Endothelial cell of umbilical vein (primary cell): Measurements from ENCODE around the gene KIAA2012. TPM values are rescaled to one million over a fixed set of nuclear protein-coding genes. Genes with fewer than 3 reads are reported as not detected.

ENCODE experiments used
- BruUV-seq: library from RNA; stranded (reverse); fragments of 400-500 nt; replicated peaks from 2 replicates; lab custom pipeline; 2021; lab: Mats Ljungman, UMichigan
- CTCF ChIA-PET: fragments of 300-600, 350-600 bp; sonication (Branson Sonifier 250); formaldehyde crosslinking; loops from one replicate; lab custom pipeline; 2021; ENCODE audit warnings: antibody characterized with exemption, inconsistent platforms; lab: Charles Lee
- POLR2A ChIA-PET: fragments of 300-600, 350-600 bp; sonication (Branson Sonifier 250); formaldehyde crosslinking; loops from one replicate; lab custom pipeline; 2021; ENCODE audit warnings: antibody characterized with exemption, inconsistent platforms; lab: Charles Lee
- DNase-seq: peaks from one replicate; pipeline ENCODE4 v3.0.0-alpha.2; 2011; ENCODE audit warnings: low read depth, low spot score
- FAIRE-seq: peaks from 2 replicates; lab custom pipeline; 2011; peaks lifted over from hg19 to GRCh38; lab: Jason Lieb, UNC
- H2AFZ ChIP-seq: 2 replicates; pipeline ENCODE4 v1.6.0; 2012; ENCODE audit warnings: low read depth, low read length, control low read depth, inconsistent platforms
- H3K27ac ChIP-seq: 2 replicates; pipeline ENCODE4 v1.5.1; 2011; ENCODE audit warnings: low read depth, mild to moderate bottlenecking, control low read depth, low read length, moderate library complexity; ENCODE audit not compliant: insufficient read depth
- H3K27me3 ChIP-seq, 2 experiments: 2 replicates each; pipeline versions ENCODE4 v1.6.0 to v1.6.1; 2011; ENCODE audit warnings: low read length in 2 of 2, mixed read lengths in 1 of 2; ENCODE audit not compliant: control insufficient read depth in 2 of 2, insufficient read depth in 2 of 2
- H3K36me3 ChIP-seq, 2 experiments: 2 replicates in 1 of 2; 3 replicates in 1 of 2; pipeline ENCODE4 v1.5.1; 2011; ENCODE audit warnings: low read length in 2 of 2, mild to moderate bottlenecking in 1 of 2, moderate library complexity in 1 of 2; ENCODE audit not compliant: control insufficient read depth in 2 of 2, insufficient read depth in 2 of 2; ENCODE audit errors: extremely low read depth in 1 of 2
- H3K4me1 ChIP-seq: 3 replicates; pipeline ENCODE4 v1.5.1; 2011; ENCODE audit warnings: mild to moderate bottlenecking, low read length; ENCODE audit not compliant: control insufficient read depth, insufficient read depth; ENCODE audit errors: extremely low read depth
- H3K4me2 ChIP-seq: 2 replicates; pipeline ENCODE4 v1.6.1; 2011; ENCODE audit warnings: low read length, control low read depth, mixed read lengths; ENCODE audit not compliant: insufficient read depth
- H3K4me3 ChIP-seq, 3 experiments: fragments of 200-600 bp in 1 of 3; sonication (generic), shearing (Covaris generic) in 1 of 3; replicated peaks in 1 of 3; 2 replicates each; pipeline ENCODE4 v1.5.1; 2011 to 2016; ENCODE audit warnings: control low read depth in 3 of 3, low read length in 3 of 3, mild to moderate bottlenecking in 2 of 3, inconsistent platforms in 1 of 3, low read depth in 1 of 3, moderate library complexity in 1 of 3; ENCODE audit not compliant: insufficient read depth in 1 of 3
- H3K79me2 ChIP-seq: 2 replicates; pipeline ENCODE4 v1.6.0; 2012; ENCODE audit warnings: low read length, inconsistent platforms; ENCODE audit not compliant: control insufficient read depth, insufficient read depth
- H3K9ac ChIP-seq: replicated peaks from 2 replicates; pipeline ENCODE3; 2011; ENCODE audit warnings: low read length, control low read depth; ENCODE audit not compliant: insufficient read depth; ENCODE audit errors: extremely low read depth
- H3K9me1 ChIP-seq: replicated peaks from 3 replicates; pipeline ENCODE4 v1.6.0; 2011; ENCODE audit warnings: mild to moderate bottlenecking, low read length; ENCODE audit not compliant: control insufficient read depth, insufficient read depth; ENCODE audit errors: extremely low read depth
- H3K9me3 ChIP-seq: replicated peaks from 2 replicates; pipeline ENCODE4 v1.5.1; 2012; ENCODE audit warnings: low read length, inconsistent platforms; ENCODE audit not compliant: control insufficient read depth, insufficient read depth
- H4K20me1 ChIP-seq: replicated peaks from 2 replicates; pipeline ENCODE3; 2011; ENCODE audit warnings: mild to moderate bottlenecking, low read length; ENCODE audit not compliant: control insufficient read depth, insufficient read depth; ENCODE audit errors: extremely low read depth
- FOS ChIP-seq: IDR thresholded peaks from 2 replicates; pipeline ENCODE4 v1.6.1; 2011; ENCODE audit warnings: mild to moderate bottlenecking, low read length, moderate library complexity, borderline replicate concordance; ENCODE audit not compliant: insufficient read depth
- GATA2 ChIP-seq: IDR thresholded peaks from 2 replicates; pipeline ENCODE4 v1.7.0; 2011; ENCODE audit warnings: low read depth, mild to moderate bottlenecking, moderate library complexity, mixed read lengths, low read length; ENCODE audit not compliant: insufficient read length, insufficient read depth
- JUN ChIP-seq: IDR thresholded peaks from 2 replicates; pipeline ENCODE4 v1.6.1; 2011; ENCODE audit warnings: borderline replicate concordance, low read depth; ENCODE audit not compliant: insufficient read length, insufficient read depth
- MYC ChIP-seq: IDR thresholded peaks from one replicate; pipeline ENCODE4 v1.6.1; 2011; ENCODE audit warnings: mild to moderate bottlenecking, low read depth, low read length
- POLR2A ChIP-seq: IDR thresholded peaks from 2 replicates; pipeline ENCODE4 v1.6.1; 2012; ENCODE audit warnings: low read depth, mild to moderate bottlenecking, control low read depth, low read length
- POLR2AphosphoS5 ChIP-seq: IDR thresholded peaks from 2 replicates; pipeline ENCODE4 v1.6.1; 2012; ENCODE audit warnings: low read depth, mild to moderate bottlenecking, control low read depth, low read length, moderate library complexity; ENCODE audit not compliant: insufficient read depth
- dilution Hi-C: fragments of 300-500 bp; cut with MboI; formaldehyde crosslinking; loops from one replicate; pipeline ENCODE4 v1.15.0; 2019; ENCODE audit warnings: low sequenced_read_pairs; ENCODE audit not compliant: extremely low pct_ligation_motif_present
- intact Hi-C: fragments of 100-400 bp; cut with micrococcal nuclease; formaldehyde crosslinking; loops from one replicate; pipeline ENCODE4 v1.10.0; 2022
- polyA plus RNA-seq, 4 experiments: library from polyadenylated mRNA; depleted of rRNA in 3 of 4; stranded (reverse) in 3 of 4; unstranded in 1 of 4; fragments of >200 nt; gene quantifications; 2 replicates each; pipeline versions ENCODE4 v1.2.1 to v1.2.3, GENCODE V29; 2011 to 2012; ENCODE audit warnings: missing spikeins in 1 of 4
- total RNA-seq: library from RNA; stranded (reverse); gene quantifications from 2 replicates; pipeline ENCODE4 v1.2.3, GENCODE V29; 2021
- TF ChIP-seq, protein P1 (sequence below): IDR thresholded peaks from 2 replicates; pipeline ENCODE4 v1.6.1; 2011; ENCODE audit not compliant: insufficient read depth, insufficient read length
- TF ChIP-seq, protein P2 (sequence below), 2 donors: IDR thresholded peaks; 1 replicate in 1 of 2; 2 replicates in 1 of 2; pipeline ENCODE4 v1.5.1; 2011; ENCODE audit warnings: low read length in 2 of 2, mild to moderate bottlenecking in 2 of 2, moderate library complexity in 2 of 2, control low read depth in 1 of 2, inconsistent platforms in 1 of 2, low read depth in 1 of 2; ENCODE audit not compliant: insufficient read depth in 1 of 2; ENCODE audit errors: extremely low read depth in 1 of 2

Gene KIAA2012
- total and polyA plus RNA-seq, 2 donors (not counting 3 experiments of a cell fraction or from before 2014, with no cell fraction given): not detected

DNA sequence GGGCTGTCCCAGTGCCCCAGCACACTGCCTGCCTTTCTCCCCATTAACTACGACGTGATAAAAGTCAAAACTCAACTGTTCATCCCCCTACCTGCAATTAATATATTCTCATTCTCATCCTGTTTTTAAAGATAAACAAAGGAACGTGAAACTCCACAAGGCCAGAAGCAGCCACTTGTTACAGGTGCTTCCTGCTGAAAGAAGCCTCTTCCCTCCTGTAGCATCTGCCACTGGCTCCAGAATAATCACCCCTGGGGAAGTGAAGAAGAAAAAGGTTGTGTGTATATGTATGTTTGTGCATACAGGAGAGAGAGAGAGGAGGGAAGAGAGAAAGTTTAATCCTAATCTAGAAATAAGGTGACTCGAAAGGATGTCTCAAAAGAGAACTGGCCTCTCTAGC is 27.1 kb downstream of the KIAA2012 start:
- DNase-seq (no peak), FAIRE-seq (no peak)
- intact Hi-C loops: no loop called here
- no peak overlapping the region for H3K4me2 ChIP-seq
- dilution Hi-C loops: no loop called here
- BruUV-seq: no TSS peak
- no peaks in the 10 kb centered on the region for H4K20me1 ChIP-seq
- no peaks in the 10 kb centered on the region for H3K79me2 ChIP-seq
- ChIA-PET CTCF (no interaction called here), POLR2A (no interaction called here)
- no peak overlapping the region for H2AFZ ChIP-seq
- H3K9me1 ChIP-seq: no peaks in the 10 kb centered on the region
- H3K27ac ChIP-seq: no peak overlapping the region
- no peak overlapping the region for H3K9ac ChIP-seq
- H3K9me3 ChIP-seq: no peaks in the 10 kb centered on the region
- no peaks in the 10 kb centered on the region for H3K36me3 ChIP-seq
- TF ChIP-seq MYC: no peak
- TF ChIP-seq, protein P1, sequence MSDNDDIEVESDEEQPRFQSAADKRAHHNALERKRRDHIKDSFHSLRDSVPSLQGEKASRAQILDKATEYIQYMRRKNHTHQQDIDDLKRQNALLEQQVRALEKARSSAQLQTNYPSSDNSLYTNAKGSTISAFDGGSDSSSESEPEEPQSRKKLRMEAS: no peak
- no peak for TF ChIP-seq FOS
- no peak for TF ChIP-seq POLR2AphosphoS5
- no peak for TF ChIP-seq JUN
- TF ChIP-seq GATA2: no peak
- no peak for TF ChIP-seq POLR2A
- TF ChIP-seq, protein P2, sequence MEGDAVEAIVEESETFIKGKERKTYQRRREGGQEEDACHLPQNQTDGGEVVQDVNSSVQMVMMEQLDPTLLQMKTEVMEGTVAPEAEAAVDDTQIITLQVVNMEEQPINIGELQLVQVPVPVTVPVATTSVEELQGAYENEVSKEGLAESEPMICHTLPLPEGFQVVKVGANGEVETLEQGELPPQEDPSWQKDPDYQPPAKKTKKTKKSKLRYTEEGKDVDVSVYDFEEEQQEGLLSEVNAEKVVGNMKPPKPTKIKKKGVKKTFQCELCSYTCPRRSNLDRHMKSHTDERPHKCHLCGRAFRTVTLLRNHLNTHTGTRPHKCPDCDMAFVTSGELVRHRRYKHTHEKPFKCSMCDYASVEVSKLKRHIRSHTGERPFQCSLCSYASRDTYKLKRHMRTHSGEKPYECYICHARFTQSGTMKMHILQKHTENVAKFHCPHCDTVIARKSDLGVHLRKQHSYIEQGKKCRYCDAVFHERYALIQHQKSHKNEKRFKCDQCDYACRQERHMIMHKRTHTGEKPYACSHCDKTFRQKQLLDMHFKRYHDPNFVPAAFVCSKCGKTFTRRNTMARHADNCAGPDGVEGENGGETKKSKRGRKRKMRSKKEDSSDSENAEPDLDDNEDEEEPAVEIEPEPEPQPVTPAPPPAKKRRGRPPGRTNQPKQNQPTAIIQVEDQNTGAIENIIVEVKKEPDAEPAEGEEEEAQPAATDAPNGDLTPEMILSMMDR (IDR thresholded peaks at IDR 0.05; ENCODE audit: extremely low read depth in 1 of 2, insufficient read depth in 1 of 2, low read depth in 1 of 2, low read length in 2 of 2): no peak
- peaks cover 5 to 22% of the 10 kb centered on the region in 2 experiments for H3K27me3 ChIP-seq
- H3K4me1 ChIP-seq: no peaks in the 10 kb centered on the region
- no peak overlapping the region for H3K4me3 ChIP-seq
